AG10803 (cell line): ENCODE measurements around the gene SAP25.

Experiments
- DNase-seq: peaks from one replicate; pipeline ENCODE4 v3.0.0; 2010; ENCODE audit warnings: low read depth
- H3K4me3 ChIP-seq: 2 replicates; pipeline ENCODE4 v1.5.1; 2011; ENCODE audit warnings: mild to moderate bottlenecking, low read length, control low read depth
- TF ChIP-seq, protein P1 (sequence below): conservative IDR thresholded peaks from 2 replicates; pipeline ENCODE4 v1.5.1; 2011; ENCODE audit warnings: mild to moderate bottlenecking, low read length, control low read depth, inconsistent platforms

Gene SAP25

DNA sequence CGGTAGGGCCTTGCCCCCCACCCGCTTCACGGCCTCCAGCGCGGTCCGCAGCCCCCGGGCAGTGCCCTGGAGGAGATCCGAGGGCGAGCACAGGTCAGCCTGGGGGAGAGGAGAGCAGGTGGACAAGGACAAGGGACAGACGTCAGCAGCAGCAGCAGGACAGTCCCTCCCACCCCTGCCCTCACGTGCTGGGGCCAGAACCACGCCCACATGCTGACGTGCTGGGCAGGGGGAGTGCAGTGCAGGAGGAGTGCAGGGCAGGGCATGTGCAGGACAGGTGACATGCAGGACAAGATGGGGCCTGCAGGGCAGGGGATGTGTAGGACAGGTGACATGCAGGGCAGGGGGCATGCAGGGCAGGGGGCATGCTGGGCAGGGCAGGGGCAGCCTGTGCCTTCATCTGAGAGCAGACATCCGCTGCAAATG, 1.5 kb upstream of the SAP25 start:
- no peak overlapping the region for H3K4me3 ChIP-seq
- TF ChIP-seq, protein P1, sequence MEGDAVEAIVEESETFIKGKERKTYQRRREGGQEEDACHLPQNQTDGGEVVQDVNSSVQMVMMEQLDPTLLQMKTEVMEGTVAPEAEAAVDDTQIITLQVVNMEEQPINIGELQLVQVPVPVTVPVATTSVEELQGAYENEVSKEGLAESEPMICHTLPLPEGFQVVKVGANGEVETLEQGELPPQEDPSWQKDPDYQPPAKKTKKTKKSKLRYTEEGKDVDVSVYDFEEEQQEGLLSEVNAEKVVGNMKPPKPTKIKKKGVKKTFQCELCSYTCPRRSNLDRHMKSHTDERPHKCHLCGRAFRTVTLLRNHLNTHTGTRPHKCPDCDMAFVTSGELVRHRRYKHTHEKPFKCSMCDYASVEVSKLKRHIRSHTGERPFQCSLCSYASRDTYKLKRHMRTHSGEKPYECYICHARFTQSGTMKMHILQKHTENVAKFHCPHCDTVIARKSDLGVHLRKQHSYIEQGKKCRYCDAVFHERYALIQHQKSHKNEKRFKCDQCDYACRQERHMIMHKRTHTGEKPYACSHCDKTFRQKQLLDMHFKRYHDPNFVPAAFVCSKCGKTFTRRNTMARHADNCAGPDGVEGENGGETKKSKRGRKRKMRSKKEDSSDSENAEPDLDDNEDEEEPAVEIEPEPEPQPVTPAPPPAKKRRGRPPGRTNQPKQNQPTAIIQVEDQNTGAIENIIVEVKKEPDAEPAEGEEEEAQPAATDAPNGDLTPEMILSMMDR: no peak
- DNase-seq: no peak

DNA sequence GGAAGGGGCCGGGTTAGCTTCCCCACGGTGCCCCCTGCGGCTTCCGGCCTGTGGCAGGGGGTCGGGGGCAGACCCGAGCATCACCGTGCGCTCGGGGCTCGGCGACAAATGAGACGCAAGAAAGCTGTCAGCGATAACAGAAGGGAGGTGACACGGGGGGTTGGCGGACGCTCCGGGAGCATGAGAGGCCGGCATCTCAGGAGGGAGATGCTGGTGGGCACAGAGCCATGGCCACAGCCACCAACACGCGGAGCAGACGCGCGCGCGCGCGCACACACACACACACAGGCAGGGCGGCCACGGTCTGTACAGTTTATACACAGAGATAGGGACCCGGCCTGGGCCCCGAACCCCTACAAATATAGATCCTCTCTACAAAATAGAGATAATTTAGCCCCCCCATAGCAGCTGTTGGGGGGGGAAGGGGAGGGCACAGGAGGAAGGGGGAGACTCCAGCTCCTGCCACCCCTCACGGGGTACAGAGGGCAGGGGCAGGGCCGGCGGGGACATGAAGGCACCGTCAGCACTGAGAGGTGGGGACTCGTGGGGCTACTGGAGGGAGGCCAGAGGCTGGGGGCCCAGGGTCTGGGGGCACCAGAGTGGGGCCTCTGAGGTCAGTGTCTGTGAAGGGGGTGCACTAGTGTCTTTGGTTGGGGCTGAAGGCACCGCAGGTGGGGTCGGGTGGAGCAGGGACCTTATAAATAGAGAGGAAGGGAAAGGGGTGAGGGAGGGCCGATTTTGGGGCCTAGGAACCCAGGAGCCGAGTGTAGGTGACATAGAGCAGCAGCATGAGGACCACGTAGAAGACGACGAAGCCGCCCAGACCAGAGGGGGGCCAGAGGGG, 884 bp upstream of the SAP25 start:
- H3K4me3 ChIP-seq: no peak overlapping the region
- TF ChIP-seq, protein P1: no peak
- DNase-seq: no peak

- TF ChIP-seq, protein P1: no peak
- no peak for DNase-seq
- no peak overlapping the region for H3K4me3 ChIP-seq
These were observed 588 bp downstream of the SAP25 start for GRCh38 chr7:100572949-100573675.

DNA sequence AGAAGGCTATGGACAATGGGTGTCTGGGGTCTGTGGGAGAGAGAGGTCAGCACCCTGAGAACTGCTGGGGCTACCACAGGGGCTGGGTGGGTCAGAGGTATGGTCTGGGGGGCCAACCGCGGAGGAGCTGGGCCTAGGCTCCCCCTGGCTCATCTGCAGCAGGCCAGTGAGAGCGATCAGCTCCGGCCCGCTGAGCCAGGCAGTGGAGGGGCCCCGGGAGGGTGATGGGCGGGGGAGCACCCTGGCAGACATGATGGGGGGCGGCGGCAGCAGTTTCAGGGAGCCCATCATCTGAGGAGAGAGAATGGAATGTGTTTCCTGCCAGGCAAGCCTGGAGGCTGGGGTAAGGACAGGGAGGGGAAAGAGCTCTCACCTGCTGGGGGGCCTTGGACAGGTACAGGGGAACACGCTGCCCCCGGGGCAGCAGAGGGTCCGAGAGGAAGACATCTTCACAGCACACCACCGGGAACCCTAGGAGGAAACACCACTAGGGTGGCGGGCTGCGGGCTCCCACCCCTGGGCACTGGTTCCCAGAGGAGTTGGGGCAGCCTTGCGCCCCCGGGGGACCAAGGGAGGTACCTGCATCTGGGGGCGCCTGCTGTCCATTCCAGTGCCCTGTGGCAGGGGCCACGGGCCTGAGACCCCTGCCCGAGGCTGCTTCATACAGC, 1.3 kb downstream of the SAP25 start:
- DNase-seq: no peak
- TF ChIP-seq, protein P1: no peak
- H3K4me3 ChIP-seq: no peak overlapping the region

DNA sequence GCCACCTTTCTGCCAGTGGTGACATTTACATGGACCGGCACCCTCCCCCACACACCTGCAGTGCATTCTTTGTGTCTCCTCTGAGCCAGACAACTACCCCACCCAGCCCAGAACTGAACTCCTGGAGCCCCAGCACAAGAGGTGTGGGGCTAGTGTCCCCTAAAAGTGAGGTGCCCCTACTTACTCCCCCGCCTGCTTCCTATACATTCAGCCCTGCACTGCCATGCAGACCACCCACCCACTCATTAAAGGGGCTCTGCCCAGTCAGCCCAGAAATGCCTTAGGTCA, 1.9 kb downstream of the SAP25 start:
- TF ChIP-seq, protein P1: no peak
- H3K4me3 ChIP-seq: no peak overlapping the region
- DNase-seq: no peak

GRCh38 chr7:100570954-100571828, 2.5 kb downstream of the SAP25 start:
- H3K4me3 ChIP-seq: no peak overlapping the region
- TF ChIP-seq, protein P1: no peak
- no peak for DNase-seq
